Activated naive CD8-positive, alpha-beta T cell treated with anti-CD3 and anti-CD28 coated beads, Interleukin-2, amount 10 ng/mL, durations not matched to agents 7 days and 5 days (primary cell): Measurements from ENCODE around the gene FBXL5. TPM values are rescaled to one million over a fixed set of nuclear protein-coding genes. Genes with fewer than 3 reads are reported as not detected.
A peak's percentile ranks its signal among the peaks of the same experiment; 100 is the strongest.

ENCODE experiments used
- ATAC-seq: fragments of 150-1000 bp; cut with Tn5 transposase; one replicate; pipeline ENCODE4 v1.10.0; 2021; ENCODE audit warnings: low read depth, moderate library complexity
- POLR2A ChIA-PET: fragments of 350-600 bp; sonication (Branson Sonifier 250); formaldehyde crosslinking; loops from one replicate; lab custom pipeline; 2021; ENCODE audit warnings: antibody characterized with exemption; lab: Charles Lee
- DNase-seq: peaks from one replicate; pipeline ENCODE4 v3.0.0; 2021
- H3K27ac Mint-ChIP-seq: one replicate; pipeline ENCODE4 v1.8.0; 2022; ENCODE audit warnings: mild to moderate bottlenecking, mixed read lengths
- H3K27me3 Mint-ChIP-seq: one replicate; pipeline ENCODE4 v1.8.0; 2022; ENCODE audit warnings: mild to moderate bottlenecking, moderate library complexity, mixed read lengths
- H3K36me3 Mint-ChIP-seq: one replicate; pipeline ENCODE4 v1.8.0; 2021; ENCODE audit warnings: mild to moderate bottlenecking, mixed read lengths
- H3K4me1 Mint-ChIP-seq: one replicate; pipeline ENCODE4 v1.8.0; 2021; ENCODE audit warnings: mixed read lengths
- H3K4me3 Mint-ChIP-seq: one replicate; pipeline ENCODE4 v1.8.0; 2022; ENCODE audit warnings: mild to moderate bottlenecking, moderate library complexity, mixed read lengths
- H3K9me3 Mint-ChIP-seq: one replicate; pipeline ENCODE4 v1.8.0; 2021; ENCODE audit warnings: mixed read lengths
- total RNA-seq, 2 experiments: library from RNA; stranded (reverse); gene quantifications; one replicate each; pipeline ENCODE4 v1.2.3, GENCODE V29; 2021

The FBXL5 gene
- total RNA-seq, 2 experiments from 2014 or later, result 48.7 to 53.4 TPM

DNA sequence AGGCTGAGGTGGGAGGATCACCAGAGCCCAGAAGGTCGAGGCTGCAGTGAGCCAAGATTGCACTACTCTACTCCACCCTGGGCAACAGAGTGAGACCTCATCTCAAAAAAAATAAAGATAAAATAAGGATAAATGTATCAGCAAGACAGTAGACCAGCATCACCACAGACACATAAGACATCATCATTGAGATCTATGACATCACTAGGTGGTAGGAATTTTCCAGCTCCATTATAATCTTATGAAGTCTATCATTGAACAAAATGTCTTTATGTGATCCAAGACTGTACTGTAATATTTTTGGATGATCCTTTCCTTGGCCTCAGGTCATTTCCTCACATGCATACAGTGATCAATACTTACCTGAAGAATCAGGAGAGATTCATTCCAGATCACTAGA, 18.2 kb upstream of the FBXL5 start:
- POLR2A ChIA-PET, result interaction anchor here (1.1 kb wide), 1 partner anchor 18 kb away, joined by 5 read pairs; the partner anchor contains the start of gene FBXL5
- Mint-ChIP-seq H3K27ac (no peak overlapping the region), H3K4me3 (no peak overlapping the region), H3K27me3 (no peaks in the 10 kb centered on the region), H3K36me3 (peaks cover 24% of the 10 kb centered on the region), H3K4me1 (peaks cover 21% of the 10 kb centered on the region), H3K9me3 (no peaks in the 10 kb centered on the region)
- no peak for ATAC-seq
- no peak for DNase-seq

DNA sequence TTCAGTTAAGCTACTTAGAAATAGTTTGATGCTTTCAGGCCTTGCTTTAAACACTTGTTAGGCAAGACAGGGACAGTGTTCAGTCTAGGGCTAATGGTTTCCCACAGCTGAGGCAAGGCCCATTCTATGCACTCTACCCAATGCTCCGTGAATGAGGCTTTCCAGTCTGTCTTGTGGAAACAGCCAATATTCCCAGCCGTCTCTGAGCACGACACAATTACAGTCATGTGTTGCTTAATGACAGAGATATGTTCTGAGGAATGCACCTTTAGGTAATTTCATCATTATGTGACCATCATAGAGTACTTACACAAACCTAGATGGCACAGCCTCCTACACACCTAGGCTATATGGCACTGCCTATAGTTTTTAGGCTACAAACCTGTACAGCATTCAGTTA, 16.9 kb upstream of the FBXL5 start:
- DNase-seq, result no peak
- H3K4me3 Mint-ChIP-seq, result no peak overlapping the region
- no peak for ATAC-seq
- peaks cover 14% of the 10 kb centered on the region for H3K4me1 Mint-ChIP-seq
- H3K9me3 Mint-ChIP-seq, result no peaks in the 10 kb centered on the region
- H3K27me3 Mint-ChIP-seq, result no peaks in the 10 kb centered on the region
- H3K27ac Mint-ChIP-seq, result no peak overlapping the region
- H3K36me3 Mint-ChIP-seq, result peaks cover 26% of the 10 kb centered on the region
- POLR2A ChIA-PET, result no interaction called here

DNA sequence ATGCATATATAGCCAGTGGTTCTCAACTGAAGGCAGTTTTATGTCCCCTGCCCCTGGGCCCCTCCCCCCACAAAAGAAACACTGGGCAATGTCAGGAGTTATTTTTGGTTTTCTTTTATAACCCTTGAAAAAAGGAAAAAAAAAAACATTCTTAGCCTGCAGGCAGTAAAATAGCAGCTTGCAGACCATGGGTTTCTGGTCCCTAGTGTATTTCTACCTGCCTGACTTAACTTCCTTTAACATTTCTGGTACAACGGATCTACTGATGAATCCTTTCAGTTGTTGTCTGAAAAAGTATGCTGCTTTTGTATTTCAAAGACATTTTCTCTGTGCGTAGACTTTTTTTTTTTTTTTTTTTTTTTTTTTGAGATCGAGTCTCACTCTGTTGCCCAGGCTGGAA, 15.4 kb upstream of the FBXL5 start:
- H3K4me3 Mint-ChIP-seq, result no peak overlapping the region
- ATAC-seq (no peak), DNase-seq (no peak)
- H3K27me3 Mint-ChIP-seq, result no peaks in the 10 kb centered on the region
- peaks cover 37% of the 10 kb centered on the region for H3K36me3 Mint-ChIP-seq
- POLR2A ChIA-PET, result no interaction called here
- no peaks in the 10 kb centered on the region for H3K9me3 Mint-ChIP-seq
- H3K27ac Mint-ChIP-seq, result no peak overlapping the region
- peaks cover 21% of the 10 kb centered on the region for H3K4me1 Mint-ChIP-seq

DNA sequence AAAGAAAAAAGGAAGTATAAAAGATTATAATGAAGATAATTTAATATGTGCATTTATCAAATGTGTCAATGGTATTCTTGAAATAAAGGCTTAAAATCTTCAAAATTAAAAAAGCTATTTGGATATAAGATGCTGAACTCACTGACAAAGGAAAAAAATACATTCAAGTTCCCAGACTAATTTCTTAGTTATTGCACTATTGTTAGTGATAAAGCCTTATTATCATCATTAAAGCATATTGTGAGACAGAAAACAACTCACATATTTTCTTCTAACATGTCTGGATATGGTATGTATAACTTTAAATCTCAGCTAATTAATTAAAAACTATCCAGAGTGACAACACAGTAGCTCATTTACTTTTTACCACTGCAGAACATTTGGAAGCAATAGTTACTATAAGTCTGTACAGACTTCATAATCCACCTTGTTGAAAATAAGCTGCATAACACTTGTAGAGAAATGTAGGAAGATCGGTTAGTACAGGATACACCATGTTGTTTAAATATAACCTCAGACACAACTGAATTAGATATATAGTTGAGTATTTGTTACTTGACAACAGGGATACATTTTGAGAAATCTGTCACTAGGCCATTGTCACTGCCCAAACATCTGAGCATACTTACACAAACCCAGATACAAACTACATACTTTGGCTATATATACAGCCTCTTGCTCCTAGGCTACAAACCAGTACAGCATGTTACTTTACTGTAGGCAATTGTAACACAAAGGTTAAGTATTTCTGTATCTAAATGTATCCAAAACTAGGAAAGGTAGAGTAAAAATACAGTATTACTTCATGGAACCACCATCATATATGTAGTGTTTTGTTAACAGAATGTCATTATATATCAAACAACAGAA, 13.6 kb upstream of the FBXL5 start:
- Mint-ChIP-seq H3K27ac (no peak overlapping the region), H3K36me3 (peaks cover 43% of the 10 kb centered on the region), H3K9me3 (no peaks in the 10 kb centered on the region), H3K4me1 (peaks cover 19% of the 10 kb centered on the region), H3K27me3 (no peaks in the 10 kb centered on the region), H3K4me3 (no peak overlapping the region)
- ATAC-seq (no peak), DNase-seq (no peak)
- POLR2A ChIA-PET, result no interaction called here

DNA sequence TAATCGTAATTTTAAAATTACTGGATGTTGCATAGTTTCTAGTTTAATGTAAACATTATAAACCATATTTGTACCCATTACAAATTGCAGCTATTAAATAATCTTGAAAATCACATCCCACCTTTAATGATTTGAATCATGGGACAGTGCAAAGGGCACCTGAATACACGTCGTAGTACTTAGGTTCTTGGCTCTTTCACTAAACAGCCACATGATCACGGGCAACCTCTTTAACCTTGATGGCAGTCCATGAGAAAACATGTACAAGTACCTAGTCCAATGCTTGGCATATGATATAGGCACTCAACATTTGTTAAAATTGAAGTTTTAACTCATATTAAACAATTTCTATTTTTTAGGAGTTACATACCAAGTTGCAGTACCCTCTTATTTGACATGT, 11.8 kb upstream of the FBXL5 start:
- Mint-ChIP-seq H3K4me3 (no peak overlapping the region), H3K9me3 (no peaks in the 10 kb centered on the region), H3K36me3 (peaks cover 45% of the 10 kb centered on the region), H3K27me3 (no peaks in the 10 kb centered on the region), H3K27ac (no peak overlapping the region), H3K4me1 (peaks cover 19% of the 10 kb centered on the region)
- ATAC-seq (no peak), DNase-seq (no peak)
- POLR2A ChIA-PET, result interaction anchor here (1.0 to 3.6 kb wide), 2 partner anchors 11 to 14 kb away, joined by 3 to 17 read pairs; partner anchors contain the start of genes FAM200B and FBXL5

DNA sequence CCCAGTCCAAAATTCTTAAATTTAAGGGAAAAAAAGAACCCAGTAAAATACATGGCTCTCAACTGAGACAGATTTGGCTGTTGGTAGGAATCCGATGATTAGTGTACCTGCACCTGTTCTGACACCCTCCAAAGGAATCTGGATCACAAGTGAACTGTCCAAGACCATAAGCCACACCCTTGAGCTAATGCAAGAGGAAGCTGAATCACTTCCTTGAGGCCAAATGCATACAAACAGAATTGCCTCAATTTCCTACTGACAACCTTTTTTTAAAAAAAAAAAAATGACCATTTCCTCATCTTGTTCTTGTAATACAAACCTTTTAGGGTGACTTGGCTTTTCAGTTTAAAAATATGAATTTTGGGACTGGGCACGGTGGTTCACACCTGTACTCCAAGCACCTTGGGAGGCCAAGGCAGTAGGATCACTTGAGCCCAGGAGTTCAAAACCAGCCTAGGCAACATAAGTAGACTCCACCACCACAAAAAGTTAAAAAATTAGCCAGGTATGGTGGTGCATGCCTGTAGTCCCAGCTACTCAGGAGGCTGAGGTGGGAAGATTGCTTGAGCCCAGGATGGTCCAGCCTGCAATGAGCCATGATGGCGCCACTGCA, 10.7 kb upstream of the FBXL5 start:
- Mint-ChIP-seq H3K27ac (peak overlapping the region; percentile 63), H3K27me3 (no peaks in the 10 kb centered on the region), H3K9me3 (no peaks in the 10 kb centered on the region), H3K36me3 (peaks cover 36% of the 10 kb centered on the region), H3K4me1 (peaks cover 19% of the 10 kb centered on the region), H3K4me3 (peak overlapping the region; percentile 18)
- POLR2A ChIA-PET, result interaction anchor here (3.6 kb wide), 1 partner anchor 10 kb away, joined by 17 read pairs; the partner anchor contains the start of gene FBXL5
- ATAC-seq (peak; percentile 54), DNase-seq (no peak)

DNA sequence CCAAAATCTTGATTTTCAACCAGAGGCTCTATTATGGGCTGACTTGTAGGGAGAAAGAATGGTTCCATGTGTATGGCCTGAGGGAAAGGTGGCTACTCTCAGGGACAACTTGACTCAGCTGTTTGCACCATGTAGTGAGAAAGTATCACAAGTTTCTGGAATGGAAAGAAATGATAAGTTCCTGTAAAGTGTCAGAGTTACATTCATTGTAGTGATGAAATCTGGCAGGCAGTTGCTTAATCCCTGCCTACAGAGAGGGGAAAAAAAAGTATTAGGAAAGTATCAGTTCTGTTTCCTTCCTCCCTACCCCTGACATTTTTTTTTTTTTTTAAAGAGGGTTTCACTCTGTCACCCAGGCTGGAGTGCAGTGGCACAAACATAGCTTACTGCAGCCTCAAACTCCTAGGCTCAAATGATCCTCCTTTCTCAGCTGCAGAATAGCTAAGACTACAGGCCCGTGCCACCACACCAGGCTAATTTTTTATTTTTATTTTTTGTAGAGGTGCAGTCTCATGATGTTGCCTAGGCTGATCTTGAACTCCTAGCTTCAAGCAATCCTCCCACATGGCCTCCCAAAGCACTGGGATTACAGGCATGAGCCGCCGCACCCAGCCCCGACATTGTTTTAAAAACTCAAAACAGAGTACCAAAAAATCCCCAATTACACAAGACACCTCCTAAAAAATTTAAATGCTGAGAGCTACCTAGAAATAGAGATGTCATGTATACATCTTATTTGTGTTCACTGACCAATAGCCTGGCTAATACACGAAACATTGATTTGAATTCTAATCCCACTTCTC, 4.8 kb upstream of the FBXL5 start:
- no peak overlapping the region for H3K27ac Mint-ChIP-seq

DNA sequence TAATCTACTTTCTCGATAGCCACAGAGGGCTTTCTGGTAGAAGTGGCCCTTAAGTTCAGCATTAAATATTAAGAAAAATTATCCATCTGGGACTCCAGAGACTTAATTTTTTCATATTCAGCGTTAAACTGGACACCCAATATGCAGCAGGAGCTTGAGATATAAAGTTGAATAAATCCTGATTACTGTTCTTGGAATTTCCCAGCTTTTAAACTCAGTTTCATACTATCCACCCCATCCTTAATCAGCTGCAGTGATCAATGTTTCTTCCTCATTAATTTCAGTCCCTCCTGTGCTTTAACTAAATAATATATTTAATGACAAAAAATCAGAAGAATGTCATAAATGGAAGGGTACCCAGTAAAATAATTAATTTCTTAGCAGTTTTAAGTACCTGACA, 3.6 kb upstream of the FBXL5 start:
- Mint-ChIP-seq H3K27ac (no peak overlapping the region), H3K27me3 (no peaks in the 10 kb centered on the region), H3K36me3 (peaks cover 10% of the 10 kb centered on the region), H3K9me3 (no peaks in the 10 kb centered on the region), H3K4me3 (no peak overlapping the region), H3K4me1 (peaks cover 6% of the 10 kb centered on the region)
- ATAC-seq (no peak), DNase-seq (no peak)
- POLR2A ChIA-PET, result no interaction called here

More for the DNA sequence above, 4.8 kb upstream of the FBXL5 start:
- no peak overlapping the region for H3K4me3 Mint-ChIP-seq
- H3K27me3 Mint-ChIP-seq, result no peaks in the 10 kb centered on the region
- H3K36me3 Mint-ChIP-seq, result peaks cover 15% of the 10 kb centered on the region
- POLR2A ChIA-PET, result no interaction called here
- no peak for ATAC-seq
- H3K4me1 Mint-ChIP-seq, result peaks cover 7% of the 10 kb centered on the region
- no peaks in the 10 kb centered on the region for H3K9me3 Mint-ChIP-seq
- DNase-seq, result no peak

DNA sequence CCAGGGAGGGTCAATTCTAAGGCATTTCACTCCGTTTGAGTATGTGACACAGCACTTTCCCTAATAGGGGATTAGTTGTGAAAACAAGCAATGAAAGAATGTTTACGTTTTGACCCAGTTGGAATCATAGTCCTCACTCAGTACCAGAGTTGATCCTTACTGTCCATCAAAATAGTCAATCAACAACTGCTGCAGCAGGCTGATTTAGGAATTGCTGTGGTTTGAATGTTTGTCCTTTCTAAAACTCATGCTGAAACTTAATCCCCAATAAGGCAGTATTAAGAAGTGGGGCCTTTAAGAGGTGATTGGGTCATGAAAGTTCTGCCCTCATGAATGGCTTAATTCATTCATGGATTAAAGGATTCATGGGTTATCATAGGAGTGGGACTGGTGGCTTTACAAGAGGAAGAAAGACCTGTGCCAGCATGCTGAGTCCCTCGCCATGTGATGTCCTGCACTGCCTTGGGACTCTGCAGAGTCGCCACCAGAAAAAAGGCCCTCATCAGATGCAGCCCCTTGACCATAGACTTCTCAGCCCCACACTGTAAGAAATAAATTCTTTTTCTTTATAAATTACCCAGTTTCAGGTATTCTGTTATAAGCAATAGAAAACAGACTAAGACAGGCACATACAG, 3.1 kb upstream of the FBXL5 start:
- DNase-seq (no peak), ATAC-seq (no peak)
- Mint-ChIP-seq H3K4me3 (no peak overlapping the region), H3K27me3 (no peaks in the 10 kb centered on the region), H3K27ac (no peak overlapping the region), H3K36me3 (peaks cover 8% of the 10 kb centered on the region), H3K4me1 (peaks cover 6% of the 10 kb centered on the region), H3K9me3 (no peaks in the 10 kb centered on the region)
- POLR2A ChIA-PET, result no interaction called here

DNA sequence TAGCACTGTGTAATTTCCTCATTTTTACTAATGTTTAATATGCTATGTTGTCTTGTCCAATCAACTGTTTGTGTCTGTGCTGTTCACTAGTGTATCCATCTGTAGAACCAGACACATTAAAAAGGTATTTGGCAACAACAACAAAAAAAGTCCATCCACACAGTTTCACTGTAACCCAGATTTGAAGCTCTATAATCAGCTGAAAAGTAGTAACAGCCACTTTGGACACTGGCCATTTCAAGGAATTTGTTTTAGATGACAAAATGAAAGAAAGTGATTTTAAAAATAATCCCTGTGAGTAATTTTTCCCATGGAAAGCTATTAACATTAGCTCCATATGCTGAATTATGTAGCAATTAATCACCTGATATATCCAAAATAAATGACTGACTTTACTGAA, 2.2 kb upstream of the FBXL5 start:
- Mint-ChIP-seq H3K27ac (no peak overlapping the region), H3K27me3 (no peaks in the 10 kb centered on the region), H3K9me3 (no peaks in the 10 kb centered on the region), H3K36me3 (peaks cover 8% of the 10 kb centered on the region), H3K4me1 (peaks cover 15% of the 10 kb centered on the region), H3K4me3 (no peak overlapping the region)
- ATAC-seq, result no peak
- no peak for DNase-seq
- POLR2A ChIA-PET, result no interaction called here

DNA sequence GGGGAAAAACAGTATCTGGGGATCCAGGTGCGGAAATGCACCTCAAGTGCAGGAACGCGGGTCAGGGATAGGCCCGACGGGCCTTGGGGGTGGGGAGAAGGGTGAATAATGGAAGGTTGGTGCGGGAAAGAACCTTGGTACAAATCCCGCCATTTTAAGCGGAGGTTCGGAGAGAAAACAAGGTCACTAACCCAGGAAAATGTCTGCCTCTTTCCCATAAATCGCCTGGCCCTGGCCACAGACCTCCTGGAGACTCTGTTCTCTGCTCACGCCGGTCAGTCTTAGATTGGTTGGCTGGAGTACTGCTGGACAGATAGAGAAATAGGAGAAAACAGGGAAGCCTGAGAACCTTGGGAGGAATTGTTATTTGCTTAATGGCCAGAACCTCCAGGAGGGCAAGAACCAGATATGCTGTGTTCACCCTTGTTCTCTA, 897 bp upstream of the FBXL5 start:
- ATAC-seq (no peak), DNase-seq (no peak)
- Mint-ChIP-seq H3K4me1 (peaks cover 25% of the 10 kb centered on the region), H3K27ac (peak overlapping the region; percentile 98), H3K9me3 (no peaks in the 10 kb centered on the region), H3K27me3 (no peaks in the 10 kb centered on the region), H3K36me3 (peaks cover 8% of the 10 kb centered on the region), H3K4me3 (peak overlapping the region; percentile 91)
- POLR2A ChIA-PET, result interaction anchor here (1.0 to 5.0 kb wide), 4 partner anchors 9 to 423 kb away, joined by 3 to 39 read pairs (median 11); partner anchors contain the start of gene FAM200B

DNA sequence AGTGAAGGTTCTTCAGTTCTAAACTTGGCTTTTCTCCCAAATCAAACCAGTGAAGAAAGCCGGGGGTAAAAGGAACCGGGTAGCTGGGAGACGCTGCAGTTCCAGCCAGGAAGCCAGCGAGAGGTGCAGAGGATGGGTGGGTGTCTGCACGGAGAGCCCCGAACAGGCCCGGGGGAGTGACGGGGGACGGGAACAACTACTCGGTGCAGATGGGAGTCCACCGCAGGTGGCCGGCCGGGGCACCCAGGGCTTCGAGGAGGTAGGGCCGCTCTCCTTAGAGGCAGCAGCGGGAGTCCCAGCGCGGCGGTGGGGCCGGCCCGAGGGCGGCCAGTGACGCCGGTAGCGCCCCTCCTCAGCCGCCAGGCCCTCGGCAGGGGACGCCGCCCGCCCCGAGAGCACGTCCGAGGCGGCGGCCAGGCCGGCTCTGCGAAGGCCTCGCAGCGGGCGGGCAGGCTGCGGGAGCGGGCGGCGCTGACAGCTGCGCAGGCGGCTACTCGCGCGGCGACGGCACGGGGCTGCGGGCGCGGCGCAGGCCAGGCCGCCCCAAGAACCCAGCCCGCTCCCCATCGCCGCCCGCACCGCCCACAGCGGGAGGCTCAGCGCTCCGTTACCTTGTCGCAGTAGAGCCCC, 449 bp downstream of the FBXL5 start:
- ATAC-seq, result peak; percentile 63
- peak overlapping the region; percentile 99 for H3K27ac Mint-ChIP-seq
- POLR2A ChIA-PET, result interaction anchor here (0.6 to 5.0 kb wide), 13 partner anchors 10 to 653 kb away, joined by 3 to 39 read pairs (median 3); partner anchors contain the start of genes BST1, CPEB2, FAM200B and TAPT1
- H3K4me3 Mint-ChIP-seq, result peak overlapping the region; percentile 99
- no peak for DNase-seq
- H3K4me1 Mint-ChIP-seq, result peaks cover 35% of the 10 kb centered on the region
- H3K36me3 Mint-ChIP-seq, result peaks cover 8% of the 10 kb centered on the region
- no peaks in the 10 kb centered on the region for H3K27me3 Mint-ChIP-seq
- no peaks in the 10 kb centered on the region for H3K9me3 Mint-ChIP-seq
